GM21723 (cell line): Measurements from ENCODE around the gene IL18BP.

Experiments used
- ATAC-seq: cut with Tn5 transposase; IDR thresholded peaks from one replicate; pipeline ENCODE4 v1.9.1; 2021; ENCODE audit warnings: mild to moderate bottlenecking, moderate library complexity; ENCODE audit not compliant: unreplicated experiment

Gene IL18BP

DNA sequence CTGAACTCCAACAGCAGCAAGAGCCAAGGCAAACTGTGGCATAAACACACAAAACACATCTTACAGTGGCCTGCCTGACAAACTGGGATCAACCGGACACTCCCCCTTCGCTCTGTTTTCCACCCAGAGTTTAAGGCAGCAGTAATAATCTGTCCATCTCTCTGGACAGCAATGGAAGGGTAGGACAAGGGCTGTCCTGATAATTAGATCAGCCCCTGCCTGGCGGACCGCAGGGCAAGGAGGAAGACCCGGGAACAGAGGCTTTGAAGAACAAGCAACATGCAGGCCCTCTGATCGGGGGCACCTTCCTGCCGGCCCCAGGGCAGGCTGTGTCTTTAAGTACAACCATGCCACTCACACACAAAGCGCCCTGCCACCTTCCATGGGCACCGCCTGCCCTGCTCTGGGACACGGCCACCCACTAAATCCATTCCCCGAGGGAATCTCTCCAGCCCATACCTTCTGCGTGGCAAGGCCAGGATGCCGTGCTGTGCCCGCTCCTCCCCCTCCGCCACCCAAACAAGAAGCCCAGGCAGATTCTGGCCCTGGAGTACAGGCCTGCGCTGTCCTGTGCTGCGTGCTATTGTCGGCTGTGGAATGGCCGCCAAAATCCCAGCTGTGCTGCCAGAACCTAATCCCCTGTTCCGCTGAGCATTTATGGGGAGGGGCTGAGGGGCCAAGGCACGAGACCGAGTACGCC, 42.8 kb downstream of the IL18BP start:
- ATAC-seq, result peak; percentile 37

DNA sequence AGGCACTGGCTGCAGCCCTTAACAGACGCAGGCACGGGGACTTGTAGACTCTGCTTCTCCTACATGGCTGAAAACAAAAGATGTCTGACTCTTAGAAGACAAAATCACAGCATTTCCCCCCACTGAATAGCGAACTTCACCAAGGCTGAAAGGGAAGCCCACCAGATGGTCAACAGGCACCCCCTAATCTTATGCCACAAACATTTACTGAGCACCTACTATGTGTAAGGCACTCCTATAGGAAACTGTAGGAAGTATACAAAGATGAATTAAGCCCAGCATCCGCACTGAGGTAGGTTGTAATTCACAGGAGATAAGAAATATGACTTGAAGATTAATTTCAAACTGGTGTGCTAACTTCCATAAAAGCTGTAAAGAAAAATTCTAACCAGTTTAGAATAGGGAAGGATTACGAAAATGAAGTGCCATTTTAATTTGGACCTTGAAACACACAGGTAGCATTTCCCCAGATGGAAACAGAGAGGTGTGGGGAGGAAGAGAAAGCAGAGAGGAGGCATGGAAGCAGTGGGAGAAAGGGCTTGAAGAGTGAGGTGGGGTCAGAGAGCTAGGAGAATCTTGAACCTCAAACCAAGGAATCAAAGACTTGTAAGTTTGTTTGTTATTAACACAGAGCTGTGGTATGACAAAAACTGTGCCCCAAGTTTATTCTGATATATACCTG, 43.5 kb downstream of the IL18BP start:
- ATAC-seq, result no peak

DNA sequence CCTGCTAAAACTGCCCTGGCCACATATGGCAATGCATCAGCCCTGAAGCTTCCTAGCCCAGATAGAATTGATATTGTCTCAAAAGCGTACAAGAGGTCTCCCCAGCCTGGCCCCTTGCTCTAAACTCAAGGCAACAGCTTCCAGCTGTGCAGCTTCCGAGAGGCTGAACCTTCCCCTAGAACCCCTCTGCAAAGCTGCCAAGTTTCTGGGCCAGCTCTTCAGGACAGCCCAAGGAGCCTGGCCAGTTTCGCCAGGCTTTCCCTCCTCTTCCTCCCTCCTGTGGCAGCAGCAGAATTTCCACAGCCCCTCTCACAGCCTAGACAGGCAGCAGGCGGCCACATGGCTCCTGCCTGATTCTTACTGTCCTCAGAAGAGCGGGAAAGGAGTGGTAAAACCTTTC, 47.1 kb downstream of the IL18BP start:
- ATAC-seq, result no peak

DNA sequence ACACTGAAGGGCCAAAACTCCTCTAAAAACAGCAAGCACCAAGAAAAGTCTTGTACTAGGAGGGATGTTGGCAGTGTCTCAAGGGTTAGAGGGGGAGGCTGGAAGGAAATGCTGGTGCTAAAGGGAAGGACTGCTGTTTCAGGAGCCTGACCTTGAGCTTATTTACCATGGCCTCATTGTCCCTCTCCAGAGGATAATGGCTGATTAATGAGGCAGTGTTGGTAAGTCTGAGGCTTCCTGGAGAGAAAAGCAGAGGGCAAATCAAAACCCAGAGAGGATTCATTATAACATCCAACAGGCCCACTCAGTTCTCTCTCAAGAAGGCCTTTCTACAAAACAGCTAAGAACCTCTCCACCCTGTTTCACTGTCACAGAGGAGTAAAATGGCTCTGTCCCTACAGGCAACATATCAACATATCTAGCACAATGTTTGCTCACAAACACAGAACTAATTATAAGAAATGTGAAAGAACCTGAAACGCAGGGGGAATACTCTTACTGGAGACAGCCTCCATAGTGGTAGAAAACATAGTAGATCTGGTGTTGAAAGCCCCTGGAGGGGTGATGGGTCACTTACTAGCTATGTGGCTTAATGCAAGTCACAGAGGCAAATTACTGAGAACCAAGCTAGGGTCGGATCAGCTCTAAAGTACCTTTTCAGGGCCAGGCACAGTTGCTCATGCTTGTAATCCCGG, 50.2 kb downstream of the IL18BP start:
- ATAC-seq, result no peak
